HL-60 (cell line): Measurements from ENCODE around the gene GGTLC2.

Experiments
- CTCF ChIP-seq: IDR thresholded peaks from one replicate; pipeline ENCODE4 v1.5.1; 2011; ENCODE audit warnings: low read length, control low read depth, inconsistent platforms; ENCODE audit not compliant: insufficient read depth
- GABPA ChIP-seq: IDR thresholded peaks from 2 replicates; pipeline ENCODE4 v1.6.1; 2012; ENCODE audit warnings: low read depth
- POLR2AphosphoS5 ChIP-seq: IDR thresholded peaks from 2 replicates; pipeline ENCODE4 v1.6.1; 2012; ENCODE audit warnings: low read depth
- SPI1 ChIP-seq: IDR thresholded peaks from 2 replicates; pipeline ENCODE4 v1.6.1; 2012; ENCODE audit warnings: low read depth, mild to moderate bottlenecking, borderline replicate concordance
- TF ChIP-seq, protein P1 (sequence below): IDR thresholded peaks from 2 replicates; pipeline ENCODE4 v1.6.1; 2012; ENCODE audit warnings: low read depth; ENCODE audit not compliant: insufficient replicate concordance

GRCh38 chr22:22678970-22679369 is 34.6 kb downstream of the GGTLC2 start:
- TF ChIP-seq CTCF: no peak
- no peak for TF ChIP-seq SPI1
- no peak for TF ChIP-seq POLR2AphosphoS5
- TF ChIP-seq, protein P1, sequence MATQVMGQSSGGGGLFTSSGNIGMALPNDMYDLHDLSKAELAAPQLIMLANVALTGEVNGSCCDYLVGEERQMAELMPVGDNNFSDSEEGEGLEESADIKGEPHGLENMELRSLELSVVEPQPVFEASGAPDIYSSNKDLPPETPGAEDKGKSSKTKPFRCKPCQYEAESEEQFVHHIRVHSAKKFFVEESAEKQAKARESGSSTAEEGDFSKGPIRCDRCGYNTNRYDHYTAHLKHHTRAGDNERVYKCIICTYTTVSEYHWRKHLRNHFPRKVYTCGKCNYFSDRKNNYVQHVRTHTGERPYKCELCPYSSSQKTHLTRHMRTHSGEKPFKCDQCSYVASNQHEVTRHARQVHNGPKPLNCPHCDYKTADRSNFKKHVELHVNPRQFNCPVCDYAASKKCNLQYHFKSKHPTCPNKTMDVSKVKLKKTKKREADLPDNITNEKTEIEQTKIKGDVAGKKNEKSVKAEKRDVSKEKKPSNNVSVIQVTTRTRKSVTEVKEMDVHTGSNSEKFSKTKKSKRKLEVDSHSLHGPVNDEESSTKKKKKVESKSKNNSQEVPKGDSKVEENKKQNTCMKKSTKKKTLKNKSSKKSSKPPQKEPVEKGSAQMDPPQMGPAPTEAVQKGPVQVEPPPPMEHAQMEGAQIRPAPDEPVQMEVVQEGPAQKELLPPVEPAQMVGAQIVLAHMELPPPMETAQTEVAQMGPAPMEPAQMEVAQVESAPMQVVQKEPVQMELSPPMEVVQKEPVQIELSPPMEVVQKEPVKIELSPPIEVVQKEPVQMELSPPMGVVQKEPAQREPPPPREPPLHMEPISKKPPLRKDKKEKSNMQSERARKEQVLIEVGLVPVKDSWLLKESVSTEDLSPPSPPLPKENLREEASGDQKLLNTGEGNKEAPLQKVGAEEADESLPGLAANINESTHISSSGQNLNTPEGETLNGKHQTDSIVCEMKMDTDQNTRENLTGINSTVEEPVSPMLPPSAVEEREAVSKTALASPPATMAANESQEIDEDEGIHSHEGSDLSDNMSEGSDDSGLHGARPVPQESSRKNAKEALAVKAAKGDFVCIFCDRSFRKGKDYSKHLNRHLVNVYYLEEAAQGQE: no peak
- TF ChIP-seq GABPA: no peak
